ENCODE data around the gene ANK3.
A peak's percentile ranks its signal among the peaks of the same experiment; 100 is the strongest.
"Not testable (repeated sequence)": the region's sequence is repeated elsewhere in the genome, so short reads cannot be mapped to it uniquely, and the experiment has no call there.

Gene ANK3

GRCh38 chr10:60086862-60087261 lies 302.8 kb downstream of the ANK3 start:
- no peak for DNase-seq (ENCODE audit: low read depth)

- DNase-seq (ENCODE audit: low read depth) = no peak
Observed at GRCh38 chr10:60086421-60086820, 303.3 kb downstream of the ANK3 start.

- no peak for DNase-seq (ENCODE audit: low read depth)
Observed at GRCh38 chr10:60082744-60083344, 306.8 kb downstream of the ANK3 start.

GRCh38 chr10:60082341-60082740 lies 307.3 kb downstream of the ANK3 start:
- DNase-seq (ENCODE audit: low read depth) = no peak

GRCh38 chr10:60073781-60074656 lies 315.7 kb downstream of the ANK3 start:
- DNase-seq (ENCODE audit: low read depth) = no peak

- DNase-seq (ENCODE audit: low read depth) = no peak
Observed at GRCh38 chr10:60073397-60073780, 316.3 kb downstream of the ANK3 start.

- DNase-seq (ENCODE audit: low read depth) = no peak
Observed at GRCh38 chr10:60069311-60069710, 320.4 kb downstream of the ANK3 start.

- no peak for DNase-seq (ENCODE audit: low read depth)
Observed at GRCh38 chr10:60050366-60050765, 339.3 kb downstream of the ANK3 start.

- DNase-seq (ENCODE audit: low read depth) = peak; percentile 16
Observed at GRCh38 chr10:60048091-60048501, 341.6 kb downstream of the ANK3 start.

- DNase-seq (ENCODE audit: low read depth) = no peak
Observed at GRCh38 chr10:60045571-60045970, 344.1 kb downstream of the ANK3 start.

- DNase-seq (ENCODE audit: low read depth) = no peak
Observed at GRCh38 chr10:60044971-60045370, 344.7 kb downstream of the ANK3 start.

GRCh38 chr10:60044242-60044641 lies 345.4 kb downstream of the ANK3 start:
- peak; percentile 28 for DNase-seq (ENCODE audit: low read depth)

- no peak for DNase-seq (ENCODE audit: low read depth)
Observed at GRCh38 chr10:60043561-60044241, 346.0 kb downstream of the ANK3 start.

- no peak for DNase-seq (ENCODE audit: low read depth)
Observed at GRCh38 chr10:60042914-60043313, 346.8 kb downstream of the ANK3 start.

- no peak for DNase-seq (ENCODE audit: low read depth)
Observed at GRCh38 chr10:60042262-60042661, 347.4 kb downstream of the ANK3 start.

- DNase-seq (ENCODE audit: low read depth) = no peak
Observed at GRCh38 chr10:60041489-60042133, 348.1 kb downstream of the ANK3 start.

GRCh38 chr10:60040014-60040662 lies 349.5 kb downstream of the ANK3 start:
- DNase-seq (ENCODE audit: low read depth) = no peak

GRCh38 chr10:60035984-60036383 lies 353.7 kb downstream of the ANK3 start:
- DNase-seq (ENCODE audit: low read depth) = no peak

GRCh38 chr10:60035375-60035774 lies 354.3 kb downstream of the ANK3 start:
- not testable (repeated sequence) for DNase-seq (ENCODE audit: low read depth)

- peak; percentile 48 for DNase-seq (ENCODE audit: low read depth)
Observed at GRCh38 chr10:60032723-60033122, 357.0 kb downstream of the ANK3 start.

GRCh38 chr10:60031664-60032063 lies 358.0 kb downstream of the ANK3 start:
- no peak for DNase-seq (ENCODE audit: low read depth)

- DNase-seq (ENCODE audit: low read depth) = no peak
Observed at GRCh38 chr10:60031183-60031582, 358.5 kb downstream of the ANK3 start.

Measured in EH (cell line).